ENCODE results near the gene ERFE.

The ERFE gene

DNA sequence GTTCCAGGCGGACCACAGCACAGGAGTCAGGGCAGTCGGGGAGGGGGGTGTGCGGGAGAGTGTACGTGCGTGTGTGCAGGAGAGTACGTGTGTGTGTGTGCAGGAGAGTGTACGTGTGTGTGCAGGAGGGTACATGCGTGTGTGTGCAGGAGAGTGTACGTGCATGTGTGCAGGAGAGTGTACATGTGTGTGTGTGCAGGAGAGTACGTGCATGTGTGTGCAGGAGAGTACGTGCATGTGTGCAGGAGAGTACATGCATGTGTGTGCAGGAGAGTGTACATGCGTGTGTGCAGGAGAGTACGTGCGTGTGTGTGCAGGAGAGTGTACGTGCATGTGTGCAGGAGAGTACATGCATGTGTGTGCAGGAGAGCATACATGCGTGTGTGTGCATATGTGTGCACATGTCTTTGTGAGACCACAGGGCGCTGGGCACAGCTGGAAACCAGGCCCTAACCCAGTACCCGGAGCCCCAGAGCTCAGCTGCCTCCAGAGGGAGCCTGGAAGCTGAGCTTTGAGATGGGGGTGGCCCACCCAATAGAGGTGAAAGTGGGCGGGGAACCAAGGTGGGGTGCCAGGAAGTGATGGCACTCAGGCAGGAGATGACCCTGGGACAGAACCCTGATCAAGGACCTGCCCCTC is 34.2 kb upstream of the ERFE start:
- Histone ChIP-seq H3K9me3 (ENCODE audit: insufficient read depth, low read length) (0 out of 2 replicates have a peak, but pooled peaks cover 4% of the 10 kb centered on the region), H3K4me2 (ENCODE audit: low read length) (no peak overlapping the region), H3K4me1 (ENCODE audit: low read length) (peaks cover 9% of the 10 kb centered on the region), H2AFZ (ENCODE audit: low read depth, low read length) (no peak overlapping the region), H3K9ac (ENCODE audit: low read length) (no peak overlapping the region), H3K36me3 (replicated peaks; ENCODE audit: low read depth, low read length) (no peaks in the 10 kb centered on the region), H4K20me1 (ENCODE audit: insufficient read depth, low read length) (no peaks in the 10 kb centered on the region), H3K27me3 (ENCODE audit: low read depth, low read length) (no peaks in the 10 kb centered on the region), H3K79me2 (ENCODE audit: low read length) (no peaks in the 10 kb centered on the region), H3K4me3 (ENCODE audit: low read length) (no peak overlapping the region), H3K27ac (ENCODE audit: low read length) (no peak overlapping the region)
- TF ChIP-seq EZH2phosphoT487 (IDR thresholded peaks at IDR 0.05; ENCODE audit: low read depth): no peak
- TF ChIP-seq, protein P1, sequence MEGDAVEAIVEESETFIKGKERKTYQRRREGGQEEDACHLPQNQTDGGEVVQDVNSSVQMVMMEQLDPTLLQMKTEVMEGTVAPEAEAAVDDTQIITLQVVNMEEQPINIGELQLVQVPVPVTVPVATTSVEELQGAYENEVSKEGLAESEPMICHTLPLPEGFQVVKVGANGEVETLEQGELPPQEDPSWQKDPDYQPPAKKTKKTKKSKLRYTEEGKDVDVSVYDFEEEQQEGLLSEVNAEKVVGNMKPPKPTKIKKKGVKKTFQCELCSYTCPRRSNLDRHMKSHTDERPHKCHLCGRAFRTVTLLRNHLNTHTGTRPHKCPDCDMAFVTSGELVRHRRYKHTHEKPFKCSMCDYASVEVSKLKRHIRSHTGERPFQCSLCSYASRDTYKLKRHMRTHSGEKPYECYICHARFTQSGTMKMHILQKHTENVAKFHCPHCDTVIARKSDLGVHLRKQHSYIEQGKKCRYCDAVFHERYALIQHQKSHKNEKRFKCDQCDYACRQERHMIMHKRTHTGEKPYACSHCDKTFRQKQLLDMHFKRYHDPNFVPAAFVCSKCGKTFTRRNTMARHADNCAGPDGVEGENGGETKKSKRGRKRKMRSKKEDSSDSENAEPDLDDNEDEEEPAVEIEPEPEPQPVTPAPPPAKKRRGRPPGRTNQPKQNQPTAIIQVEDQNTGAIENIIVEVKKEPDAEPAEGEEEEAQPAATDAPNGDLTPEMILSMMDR (IDR thresholded peaks at IDR 0.05; ENCODE audit: low read depth, low read length): no peak

DNA sequence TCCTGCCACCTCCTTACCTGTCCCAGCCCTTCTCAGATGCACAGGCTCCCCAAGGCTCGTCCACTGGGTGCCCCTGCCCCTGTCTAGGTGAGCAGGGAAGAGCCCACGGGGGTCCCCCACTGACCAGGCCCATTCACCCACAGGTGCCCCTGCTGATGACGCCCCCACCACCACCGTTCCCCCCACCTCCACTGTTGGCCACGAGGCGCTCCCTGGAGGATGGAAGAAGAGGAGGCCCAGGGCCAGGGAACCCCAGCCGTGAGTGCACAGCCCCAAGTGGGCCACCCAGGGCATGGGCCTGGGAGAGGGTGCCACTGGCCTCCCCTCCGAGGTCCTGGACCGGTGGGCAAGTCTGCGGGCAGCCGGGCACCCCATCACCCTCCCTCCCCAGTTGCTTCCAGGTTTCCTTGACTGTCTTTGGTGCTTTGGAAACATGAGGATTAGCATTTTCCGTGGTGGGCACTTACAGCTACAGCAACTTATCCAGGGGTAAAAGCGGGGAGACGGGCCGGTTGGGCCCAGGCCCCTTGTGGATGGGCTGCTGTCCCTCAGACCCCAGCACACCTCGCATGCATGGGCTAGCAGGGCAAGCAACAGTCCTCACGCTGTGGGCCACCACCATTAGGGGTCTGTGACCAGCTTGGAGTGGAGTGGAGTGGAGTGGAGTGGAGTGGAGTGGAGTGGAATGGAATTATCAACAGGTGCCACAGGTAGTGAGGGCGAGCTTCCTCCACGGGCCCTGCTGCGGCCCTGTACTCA is 33.5 kb upstream of the ERFE start:
- Histone ChIP-seq H4K20me1 (ENCODE audit: insufficient read depth, low read length) (no peaks in the 10 kb centered on the region), H3K4me3 (ENCODE audit: low read length) (no peak overlapping the region), H3K9ac (ENCODE audit: low read length) (no peak overlapping the region), H3K36me3 (replicated peaks; ENCODE audit: low read depth, low read length) (no peaks in the 10 kb centered on the region), H3K4me1 (ENCODE audit: low read length) (peaks cover 2% of the 10 kb centered on the region), H3K4me2 (ENCODE audit: low read length) (no peak overlapping the region), H3K27me3 (ENCODE audit: low read depth, low read length) (no peaks in the 10 kb centered on the region), H3K79me2 (ENCODE audit: low read length) (no peaks in the 10 kb centered on the region), H3K27ac (ENCODE audit: low read length) (no peak overlapping the region), H2AFZ (ENCODE audit: low read depth, low read length) (no peak overlapping the region), H3K9me3 (ENCODE audit: insufficient read depth, low read length) (0 out of 2 replicates have a peak, but pooled peaks cover 4% of the 10 kb centered on the region)
- TF ChIP-seq, protein P1 (IDR thresholded peaks at IDR 0.05; ENCODE audit: low read depth, low read length): no peak
- TF ChIP-seq EZH2phosphoT487 (IDR thresholded peaks at IDR 0.05; ENCODE audit: low read depth): no peak

- H3K79me2 ChIP-seq (ENCODE audit: low read length): no peaks in the 10 kb centered on the region
- no peak overlapping the region for H3K4me2 ChIP-seq (ENCODE audit: low read length)
- TF ChIP-seq, protein P1 (IDR thresholded peaks at IDR 0.05; ENCODE audit: low read depth, low read length): no peak
- no peak for TF ChIP-seq EZH2phosphoT487 (IDR thresholded peaks at IDR 0.05; ENCODE audit: low read depth)
These were observed 32.4 kb upstream of the ERFE start for GRCh38 chr2:238126338-238126737.

DNA sequence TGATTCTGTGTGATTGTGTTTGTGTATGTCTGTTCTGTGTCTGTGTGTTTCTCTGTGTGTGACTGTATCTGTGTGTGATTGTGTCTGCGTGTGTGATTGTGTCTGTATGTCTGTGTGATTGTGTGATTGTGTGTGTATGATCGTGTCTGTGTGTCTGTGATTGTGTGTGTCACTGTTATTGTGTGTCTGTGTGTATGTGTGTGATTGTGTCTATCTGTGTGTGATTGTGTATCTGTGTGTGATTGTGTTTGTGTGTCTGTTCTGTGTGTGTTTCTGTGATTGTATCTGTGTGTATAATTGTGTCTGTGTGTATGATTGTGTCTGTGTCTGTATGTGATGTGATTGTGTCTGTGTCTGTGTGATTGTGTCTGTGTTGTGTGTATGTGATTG is 32.0 kb upstream of the ERFE start:
- H4K20me1 ChIP-seq (ENCODE audit: insufficient read depth, low read length): no peaks in the 10 kb centered on the region
- 0 out of 2 replicates have a peak, but pooled peaks cover 4% of the 10 kb centered on the region for H3K9me3 ChIP-seq (ENCODE audit: insufficient read depth, low read length)
- TF ChIP-seq EZH2phosphoT487 (IDR thresholded peaks at IDR 0.05; ENCODE audit: low read depth): no peak
- TF ChIP-seq, protein P1 (IDR thresholded peaks at IDR 0.05; ENCODE audit: low read depth, low read length): no peak
- no peak overlapping the region for H3K4me2 ChIP-seq (ENCODE audit: low read length)
- no peaks in the 10 kb centered on the region for H3K4me1 ChIP-seq (ENCODE audit: low read length)
- no peak overlapping the region for H3K27ac ChIP-seq (ENCODE audit: low read length)
- no peak overlapping the region for H2AFZ ChIP-seq (ENCODE audit: low read depth, low read length)
- H3K79me2 ChIP-seq (ENCODE audit: low read length): no peaks in the 10 kb centered on the region
- no peaks in the 10 kb centered on the region for H3K36me3 ChIP-seq (replicated peaks; ENCODE audit: low read depth, low read length)
- H3K4me3 ChIP-seq (ENCODE audit: low read length): no peak overlapping the region
- no peak overlapping the region for H3K9ac ChIP-seq (ENCODE audit: low read length)
- H3K27me3 ChIP-seq (ENCODE audit: low read depth, low read length): no peaks in the 10 kb centered on the region

More at GRCh38 chr2:238126338-238126737, 32.4 kb upstream of the ERFE start:
- no peak overlapping the region for H3K9ac ChIP-seq (ENCODE audit: low read length)
- no peak overlapping the region for H3K27ac ChIP-seq (ENCODE audit: low read length)
- no peaks in the 10 kb centered on the region for H3K4me1 ChIP-seq (ENCODE audit: low read length)
- no peak overlapping the region for H3K4me3 ChIP-seq (ENCODE audit: low read length)
- no peaks in the 10 kb centered on the region for H4K20me1 ChIP-seq (ENCODE audit: insufficient read depth, low read length)
- no peaks in the 10 kb centered on the region for H3K27me3 ChIP-seq (ENCODE audit: low read depth, low read length)
- 0 out of 2 replicates have a peak, but pooled peaks cover 4% of the 10 kb centered on the region for H3K9me3 ChIP-seq (ENCODE audit: insufficient read depth, low read length)
- no peak overlapping the region for H2AFZ ChIP-seq (ENCODE audit: low read depth, low read length)
- H3K36me3 ChIP-seq (replicated peaks; ENCODE audit: low read depth, low read length): no peaks in the 10 kb centered on the region

Data from OCI-LY3 (cell line).